PFSK-1 (cell line): Measurements from ENCODE around the gene AHI1.

Experiments
- FOXP2 ChIP-seq: optimal IDR thresholded peaks from 2 replicates; pipeline ENCODE3; 2011; ENCODE audit warnings: borderline replicate concordance, control low read depth, inconsistent platforms; ENCODE audit not compliant: insufficient read depth; ENCODE audit errors: extremely low read length, extremely low read depth
- POLR2AphosphoS5 ChIP-seq: IDR thresholded peaks from 2 replicates; pipeline ENCODE4 v1.6.1; 2012; ENCODE audit warnings: low read depth, mild to moderate bottlenecking, control low read depth, low read length, moderate library complexity
- SIN3A ChIP-seq: IDR thresholded peaks from 2 replicates; pipeline ENCODE4 v1.6.1; 2012; ENCODE audit warnings: mild to moderate bottlenecking, low read length, moderate library complexity, borderline replicate concordance; ENCODE audit not compliant: insufficient read depth
- TAF1 ChIP-seq: IDR thresholded peaks from 2 replicates; pipeline ENCODE4 v1.6.1; 2012; ENCODE audit warnings: low read length, control low read depth, borderline replicate concordance; ENCODE audit not compliant: insufficient read depth
- TF ChIP-seq, protein P1 (sequence below), 2 experiments: IDR thresholded peaks; 2 replicates each; pipeline versions ENCODE4 v1.6.1 to v1.8.0; 2011 to 2012; ENCODE audit warnings: low read depth in 2 of 2, low read length in 2 of 2, control low read depth in 1 of 2, inconsistent platforms in 1 of 2, mild to moderate bottlenecking in 1 of 2, moderate library complexity in 1 of 2; ENCODE audit not compliant: insufficient read depth in 1 of 2

AHI1 gene

GRCh38 chr6:135424385-135424784 lies 73.2 kb downstream of the AHI1 start:
- TF ChIP-seq FOXP2 (no peak), TAF1 (no peak), SIN3A (no peak), POLR2AphosphoS5 (no peak)
- TF ChIP-seq, protein P1, sequence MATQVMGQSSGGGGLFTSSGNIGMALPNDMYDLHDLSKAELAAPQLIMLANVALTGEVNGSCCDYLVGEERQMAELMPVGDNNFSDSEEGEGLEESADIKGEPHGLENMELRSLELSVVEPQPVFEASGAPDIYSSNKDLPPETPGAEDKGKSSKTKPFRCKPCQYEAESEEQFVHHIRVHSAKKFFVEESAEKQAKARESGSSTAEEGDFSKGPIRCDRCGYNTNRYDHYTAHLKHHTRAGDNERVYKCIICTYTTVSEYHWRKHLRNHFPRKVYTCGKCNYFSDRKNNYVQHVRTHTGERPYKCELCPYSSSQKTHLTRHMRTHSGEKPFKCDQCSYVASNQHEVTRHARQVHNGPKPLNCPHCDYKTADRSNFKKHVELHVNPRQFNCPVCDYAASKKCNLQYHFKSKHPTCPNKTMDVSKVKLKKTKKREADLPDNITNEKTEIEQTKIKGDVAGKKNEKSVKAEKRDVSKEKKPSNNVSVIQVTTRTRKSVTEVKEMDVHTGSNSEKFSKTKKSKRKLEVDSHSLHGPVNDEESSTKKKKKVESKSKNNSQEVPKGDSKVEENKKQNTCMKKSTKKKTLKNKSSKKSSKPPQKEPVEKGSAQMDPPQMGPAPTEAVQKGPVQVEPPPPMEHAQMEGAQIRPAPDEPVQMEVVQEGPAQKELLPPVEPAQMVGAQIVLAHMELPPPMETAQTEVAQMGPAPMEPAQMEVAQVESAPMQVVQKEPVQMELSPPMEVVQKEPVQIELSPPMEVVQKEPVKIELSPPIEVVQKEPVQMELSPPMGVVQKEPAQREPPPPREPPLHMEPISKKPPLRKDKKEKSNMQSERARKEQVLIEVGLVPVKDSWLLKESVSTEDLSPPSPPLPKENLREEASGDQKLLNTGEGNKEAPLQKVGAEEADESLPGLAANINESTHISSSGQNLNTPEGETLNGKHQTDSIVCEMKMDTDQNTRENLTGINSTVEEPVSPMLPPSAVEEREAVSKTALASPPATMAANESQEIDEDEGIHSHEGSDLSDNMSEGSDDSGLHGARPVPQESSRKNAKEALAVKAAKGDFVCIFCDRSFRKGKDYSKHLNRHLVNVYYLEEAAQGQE (IDR thresholded peaks at IDR 0.05; ENCODE audit: insufficient read depth in 1 of 2, low read depth in 2 of 2, low read length in 2 of 2) = no peak

DNA sequence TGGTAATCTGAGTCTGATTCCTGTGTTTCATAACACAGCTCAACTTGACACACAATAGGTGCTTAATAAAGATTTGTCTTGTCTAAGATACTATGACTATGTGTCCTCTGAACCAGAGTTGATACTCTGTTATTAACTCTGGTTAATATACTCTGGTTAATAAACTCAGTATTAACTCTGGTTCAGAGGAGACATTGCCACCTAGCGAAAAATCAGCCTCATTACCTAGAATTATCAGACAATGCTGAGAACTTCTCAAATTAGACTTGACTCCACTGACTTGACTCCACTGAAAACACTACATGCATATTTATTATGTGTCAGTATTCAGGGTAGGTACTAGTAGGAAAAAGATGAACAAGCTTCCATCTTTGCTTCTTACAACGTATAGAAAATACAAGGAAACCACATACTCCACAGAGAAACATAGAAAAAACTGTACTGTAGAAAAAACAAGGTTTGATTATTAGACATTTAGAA lies 73.9 kb downstream of the AHI1 start:
- no peak for TF ChIP-seq TAF1
- no peak for TF ChIP-seq SIN3A
- TF ChIP-seq FOXP2 = no peak
- no peak for TF ChIP-seq POLR2AphosphoS5
- TF ChIP-seq, protein P1 (IDR thresholded peaks at IDR 0.05; ENCODE audit: insufficient read depth in 1 of 2, low read depth in 2 of 2, low read length in 2 of 2) = no peak

DNA sequence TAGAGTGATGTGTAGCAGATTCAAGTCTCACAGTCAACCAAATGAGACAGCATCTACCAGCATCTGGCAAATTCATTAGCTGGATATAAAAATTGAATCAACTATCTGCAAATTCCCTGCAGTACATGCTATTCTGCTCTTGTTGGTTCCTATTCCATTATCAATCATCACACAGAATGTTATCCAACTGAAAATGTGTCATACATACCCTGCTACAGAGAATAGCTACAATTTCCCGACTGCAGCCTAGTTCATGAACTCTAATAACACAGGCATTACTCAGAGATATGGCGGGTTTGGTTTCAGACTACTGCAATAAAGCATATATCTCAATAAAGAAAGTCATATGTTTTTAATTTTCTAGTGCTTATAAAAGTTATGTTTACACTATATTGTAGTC lies 78.4 kb downstream of the AHI1 start:
- TF ChIP-seq, protein P1 (IDR thresholded peaks at IDR 0.05; ENCODE audit: insufficient read depth in 1 of 2, low read depth in 2 of 2, low read length in 2 of 2) = no peak

DNA sequence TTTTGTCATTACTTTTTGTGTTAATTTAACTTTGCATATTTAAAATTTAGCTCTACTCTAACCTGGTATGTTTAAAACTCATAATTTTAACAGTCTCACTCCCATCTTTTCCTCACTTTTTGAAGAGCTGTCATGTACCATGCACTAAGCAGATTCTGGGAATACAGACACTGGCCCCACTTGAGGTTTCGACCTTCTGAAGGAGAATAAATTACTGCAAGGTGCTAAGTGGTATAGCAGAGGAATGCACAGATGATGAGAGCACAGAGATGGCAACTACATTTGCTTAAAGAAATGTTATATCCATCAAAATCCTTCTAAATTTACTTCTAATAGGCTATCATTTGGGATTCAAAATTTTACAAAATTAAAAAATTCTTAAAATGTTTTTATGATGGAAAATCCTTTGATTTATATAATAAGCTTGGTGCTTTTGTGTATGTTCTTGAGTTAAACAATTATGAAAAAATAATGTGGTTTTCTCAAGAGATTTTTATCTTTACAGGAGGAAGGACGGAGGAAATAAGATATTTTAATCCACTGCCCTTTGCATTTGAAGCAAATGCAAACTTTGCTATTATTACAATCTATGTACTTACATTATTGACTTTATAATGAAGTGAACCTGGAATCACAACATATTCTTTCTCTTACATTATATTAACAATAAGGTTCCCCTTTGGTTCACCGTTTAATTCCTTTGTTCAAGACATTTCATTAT lies 79.3 kb downstream of the AHI1 start:
- TF ChIP-seq POLR2AphosphoS5 (no peak), FOXP2 (no peak), TAF1 (no peak), SIN3A (no peak)
- TF ChIP-seq, protein P1 (IDR thresholded peaks at IDR 0.05; ENCODE audit: insufficient read depth in 1 of 2, low read depth in 2 of 2, low read length in 2 of 2) = no peak

- TF ChIP-seq FOXP2 (no peak), POLR2AphosphoS5 (no peak), SIN3A (no peak), TAF1 (no peak)
- TF ChIP-seq, protein P1 (IDR thresholded peaks at IDR 0.05; ENCODE audit: insufficient read depth in 1 of 2, low read depth in 2 of 2, low read length in 2 of 2) = no peak
These were observed 84.8 kb downstream of the AHI1 start for GRCh38 chr6:135412761-135413160.
